ENCODE results near the gene TMEM140. TPM values are rescaled to one million over a fixed set of nuclear protein-coding genes. Genes with fewer than 3 reads are reported as not detected.

The TMEM140 gene
- total and polyA plus RNA-seq, 9 of the 15 experiments (the other 6 are each of a cell fraction or from before 2014, with no cell fraction given), result 0.03 to 0.82 (median 0.23) TPM

- TF ChIP-seq, protein P1, sequence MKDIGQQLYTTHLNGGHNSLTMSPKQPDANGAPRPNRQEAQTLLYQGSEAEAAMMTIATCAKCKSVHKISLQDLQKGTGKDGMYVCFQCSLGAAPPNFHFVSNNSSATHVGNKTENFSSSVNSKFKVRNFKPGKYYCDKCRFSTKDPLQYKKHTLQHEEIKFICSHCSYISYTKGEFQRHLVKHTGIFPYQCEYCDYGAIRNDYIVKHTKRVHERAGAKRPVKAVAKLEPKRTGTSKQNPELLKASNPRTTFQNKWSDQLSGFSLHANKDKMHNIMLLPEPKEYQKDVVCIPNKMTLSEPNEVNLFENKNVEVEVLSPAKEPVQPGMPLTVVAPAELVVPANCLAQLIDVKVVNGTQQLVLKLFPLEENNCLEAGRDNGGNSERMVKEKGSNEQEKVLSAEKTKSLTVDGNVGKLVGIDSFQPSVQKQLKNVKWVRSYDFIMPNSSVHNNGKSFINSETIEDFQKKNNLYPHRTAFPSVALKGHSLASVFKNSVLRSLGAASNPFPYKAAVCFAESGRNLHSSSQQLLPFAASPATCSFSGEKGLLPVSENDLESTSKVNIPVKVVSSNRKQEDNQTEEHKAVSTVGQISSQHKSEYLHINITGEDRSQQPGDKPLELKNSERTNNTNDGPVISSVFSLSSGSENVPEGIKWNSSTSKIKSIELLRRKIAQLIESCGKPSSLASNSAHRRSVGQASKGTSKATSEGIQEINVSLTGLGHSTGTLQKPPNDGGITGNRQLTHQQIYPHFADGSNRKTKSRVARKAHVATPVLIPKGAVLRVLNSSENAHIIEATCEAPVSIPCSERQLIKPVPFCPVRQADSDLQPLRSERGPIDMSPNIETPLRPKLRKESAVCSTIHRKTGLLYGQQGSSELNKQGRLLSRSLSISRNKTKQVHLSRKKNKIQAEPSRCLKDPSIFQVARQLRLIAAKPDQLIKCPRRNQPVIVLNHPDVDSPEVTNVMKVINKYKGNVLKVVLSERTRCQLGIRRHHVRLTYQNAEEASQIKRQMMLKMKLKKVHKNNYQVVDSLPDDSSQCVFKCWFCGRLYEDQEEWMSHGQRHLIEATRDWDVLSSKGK (CRISPR knock-in tag; IDR thresholded peaks at IDR 0.05), result no peak
- TF ChIP-seq STAT6 (CRISPR knock-in tag; IDR thresholded peaks at IDR 0.05), result no peak
- TF ChIP-seq, protein P2, sequence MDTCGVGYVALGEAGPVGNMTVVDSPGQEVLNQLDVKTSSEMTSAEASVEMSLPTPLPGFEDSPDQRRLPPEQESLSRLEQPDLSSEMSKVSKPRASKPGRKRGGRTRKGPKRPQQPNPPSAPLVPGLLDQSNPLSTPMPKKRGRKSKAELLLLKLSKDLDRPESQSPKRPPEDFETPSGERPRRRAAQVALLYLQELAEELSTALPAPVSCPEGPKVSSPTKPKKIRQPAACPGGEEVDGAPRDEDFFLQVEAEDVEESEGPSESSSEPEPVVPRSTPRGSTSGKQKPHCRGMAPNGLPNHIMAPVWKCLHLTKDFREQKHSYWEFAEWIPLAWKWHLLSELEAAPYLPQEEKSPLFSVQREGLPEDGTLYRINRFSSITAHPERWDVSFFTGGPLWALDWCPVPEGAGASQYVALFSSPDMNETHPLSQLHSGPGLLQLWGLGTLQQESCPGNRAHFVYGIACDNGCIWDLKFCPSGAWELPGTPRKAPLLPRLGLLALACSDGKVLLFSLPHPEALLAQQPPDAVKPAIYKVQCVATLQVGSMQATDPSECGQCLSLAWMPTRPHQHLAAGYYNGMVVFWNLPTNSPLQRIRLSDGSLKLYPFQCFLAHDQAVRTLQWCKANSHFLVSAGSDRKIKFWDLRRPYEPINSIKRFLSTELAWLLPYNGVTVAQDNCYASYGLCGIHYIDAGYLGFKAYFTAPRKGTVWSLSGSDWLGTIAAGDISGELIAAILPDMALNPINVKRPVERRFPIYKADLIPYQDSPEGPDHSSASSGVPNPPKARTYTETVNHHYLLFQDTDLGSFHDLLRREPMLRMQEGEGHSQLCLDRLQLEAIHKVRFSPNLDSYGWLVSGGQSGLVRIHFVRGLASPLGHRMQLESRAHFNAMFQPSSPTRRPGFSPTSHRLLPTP (IDR thresholded peaks at IDR 0.05; ENCODE audit: borderline replicate concordance, extremely low read depth, insufficient read length), result no peak
- TF ChIP-seq TEAD2 (tag; IDR thresholded peaks at IDR 0.05), result no peak
- no peak for TF ChIP-seq ETV1 (tag; conservative IDR thresholded peaks at IDR 0.05; ENCODE audit: low read depth)
- TF ChIP-seq CC2D1A (IDR thresholded peaks at IDR 0.05), result no peak
- no peak for TF ChIP-seq LEF1 (IDR thresholded peaks at IDR 0.05)
- TF ChIP-seq ZNF695 (CRISPR knock-in tag; IDR thresholded peaks at IDR 0.05), result no peak
- TF ChIP-seq HNRNPUL1 (IDR thresholded peaks at IDR 0.05; ENCODE audit: low read length), result no peak
- TF ChIP-seq MED1 (CRISPR knock-in tag; IDR thresholded peaks at IDR 0.05; ENCODE audit: borderline replicate concordance), result no peak
- no peak for TF ChIP-seq FOXA1 (IDR thresholded peaks at IDR 0.05; ENCODE audit: borderline replicate concordance)
- TF ChIP-seq RBM39 (optimal IDR thresholded peaks at IDR 0.05; ENCODE audit: low read depth, low read length), result no peak
- TF ChIP-seq KLF10 (CRISPR knock-in tag; IDR thresholded peaks at IDR 0.05), result no peak
- TF ChIP-seq, protein P3, sequence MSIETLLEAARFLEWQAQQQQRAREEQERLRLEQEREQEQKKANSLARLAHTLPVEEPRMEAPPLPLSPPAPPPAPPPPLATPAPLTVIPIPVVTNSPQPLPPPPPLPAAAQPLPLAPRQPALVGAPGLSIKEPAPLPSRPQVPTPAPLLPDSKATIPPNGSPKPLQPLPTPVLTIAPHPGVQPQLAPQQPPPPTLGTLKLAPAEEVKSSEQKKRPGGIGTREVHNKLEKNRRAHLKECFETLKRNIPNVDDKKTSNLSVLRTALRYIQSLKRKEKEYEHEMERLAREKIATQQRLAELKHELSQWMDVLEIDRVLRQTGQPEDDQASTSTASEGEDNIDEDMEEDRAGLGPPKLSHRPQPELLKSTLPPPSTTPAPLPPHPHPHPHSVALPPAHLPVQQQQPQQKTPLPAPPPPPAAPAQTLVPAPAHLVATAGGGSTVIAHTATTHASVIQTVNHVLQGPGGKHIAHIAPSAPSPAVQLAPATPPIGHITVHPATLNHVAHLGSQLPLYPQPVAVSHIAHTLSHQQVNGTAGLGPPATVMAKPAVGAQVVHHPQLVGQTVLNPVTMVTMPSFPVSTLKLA (conservative IDR thresholded peaks at IDR 0.05), result peak; percentile 37 to 65; a peak in 1 of 4 replicates
- no peak for TF ChIP-seq ZNF785 (CRISPR knock-in tag; IDR thresholded peaks at IDR 0.05)
- no peak for TF ChIP-seq SOX6 (IDR thresholded peaks at IDR 0.05)
- TF ChIP-seq FOXP1 (CRISPR knock-in tag; IDR thresholded peaks at IDR 0.05), result peak; percentile 32
Measured at GRCh38 chr7:135211179-135211945, 63.5 kb downstream of the TMEM140 start, which contains the start of gene WDR91 (continued).

Measured in K562 (cell line).